Measurements from ENCODE around the gene SUCLA2. TPM values are rescaled to one million over a fixed set of nuclear protein-coding genes. Genes with fewer than 3 reads are reported as not detected.

The SUCLA2 gene
- total RNA-seq (45.7 and 46.7 TPM in 2 replicates), polyA plus RNA-seq (58.2 and 64.8 TPM in 2 replicates), polyA minus RNA-seq (ENCODE audit: low replicate concordance) (1.3 and 1.7 TPM in 2 replicates)
- polyA plus RNA-seq (2012), result 39.4 and 39.8 TPM in 2 replicates

DNA sequence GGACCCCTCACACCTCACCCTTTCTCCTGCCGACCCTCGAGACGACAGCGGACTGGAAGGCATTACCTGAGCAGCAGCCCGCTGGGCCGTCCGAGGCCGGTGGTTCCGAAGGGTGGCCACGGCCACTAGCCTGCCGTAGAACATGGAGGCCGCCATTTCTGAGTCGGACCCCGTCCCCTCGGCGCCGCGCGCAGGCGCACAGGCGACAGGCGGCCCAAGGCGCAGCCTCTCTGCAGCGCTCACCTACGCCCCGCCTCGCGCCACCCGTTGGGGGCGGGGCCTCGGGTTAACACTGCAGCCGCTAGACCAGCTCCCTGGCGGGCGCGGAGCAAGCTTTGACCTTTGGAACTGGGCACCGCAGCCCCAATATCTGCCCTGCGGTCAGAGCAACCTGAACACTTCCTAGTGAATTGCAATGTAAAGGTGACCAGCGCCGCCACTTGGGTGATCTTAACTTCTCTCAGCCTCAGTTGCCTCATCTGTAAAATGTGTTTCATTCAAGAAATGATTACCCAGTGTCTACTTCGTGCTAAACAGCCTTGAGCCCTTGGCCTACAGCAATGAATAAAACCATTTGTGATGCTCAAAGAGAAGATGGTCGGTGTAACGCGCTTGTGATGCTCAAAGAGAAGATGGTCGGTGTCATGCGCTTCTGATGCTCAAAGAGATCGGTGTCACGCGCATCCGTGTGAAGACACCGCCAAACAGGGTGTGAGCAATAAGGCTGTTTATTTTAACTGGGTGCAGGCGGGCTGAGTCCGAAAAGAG lies at the start of gene SUCLA2:
TSS of gene SUCLA2 (minus strand) at position 160 of the 768 bp plus-strand sequence. CDS start at position 156, 4 bp downstream.
- peak; percentile 79 to 87 for DNase-seq (ENCODE audit: low read depth in 2 of 2)
- H3K9ac ChIP-seq (ENCODE audit: insufficient read depth, low read length), result peak within 1 kb of the TSS; percentile 91
- H3K4me2 ChIP-seq (ENCODE audit: extremely low read depth, insufficient read depth, low read length), result peak within 1 kb of the TSS; percentile 98
- no peaks in the 10 kb centered on the region for H3K9me3 ChIP-seq (ENCODE audit: control insufficient read depth, insufficient read depth, low read depth, low read length)
- peaks cover 38% of the 10 kb centered on the region for H3K79me2 ChIP-seq (ENCODE audit: control insufficient read depth, insufficient read depth, low read length)
- peak within 1 kb of the TSS; percentile 87 to 96 (median 88) for H3K4me3 ChIP-seq (replicated peaks in 1 of 4; ENCODE audit: control extremely low read depth in 1 of 4, insufficient read depth in 1 of 4, low read depth in 3 of 4, low read length in 4 of 4)
- H3K27me3 ChIP-seq (ENCODE audit: control insufficient read depth, insufficient read depth, low read length), result no peaks in the 10 kb centered on the region
- H3K36me3 ChIP-seq (ENCODE audit: control insufficient read depth, insufficient read depth, low read length), result no peaks in the 10 kb centered on the region
- H4K20me1 ChIP-seq (ENCODE audit: control insufficient read depth, extremely low read depth, insufficient read depth, low read length), result no peaks in the 10 kb centered on the region
- peak within 1 kb of the TSS; percentile 96 for H2AFZ ChIP-seq (ENCODE audit: low read length)
- H3K4me1 ChIP-seq (ENCODE audit: control insufficient read depth, extremely low read depth, insufficient read depth, low read length), result peaks cover 3% of the 10 kb centered on the region
- peak within 1 kb of the TSS; percentile 88 for H3K27ac ChIP-seq (ENCODE audit: insufficient read depth, low read length)
- TF ChIP-seq EZH2 (IDR thresholded peaks at IDR 0.05; ENCODE audit: low read length, missing control alignments), result no peak
- TF ChIP-seq, protein P1, sequence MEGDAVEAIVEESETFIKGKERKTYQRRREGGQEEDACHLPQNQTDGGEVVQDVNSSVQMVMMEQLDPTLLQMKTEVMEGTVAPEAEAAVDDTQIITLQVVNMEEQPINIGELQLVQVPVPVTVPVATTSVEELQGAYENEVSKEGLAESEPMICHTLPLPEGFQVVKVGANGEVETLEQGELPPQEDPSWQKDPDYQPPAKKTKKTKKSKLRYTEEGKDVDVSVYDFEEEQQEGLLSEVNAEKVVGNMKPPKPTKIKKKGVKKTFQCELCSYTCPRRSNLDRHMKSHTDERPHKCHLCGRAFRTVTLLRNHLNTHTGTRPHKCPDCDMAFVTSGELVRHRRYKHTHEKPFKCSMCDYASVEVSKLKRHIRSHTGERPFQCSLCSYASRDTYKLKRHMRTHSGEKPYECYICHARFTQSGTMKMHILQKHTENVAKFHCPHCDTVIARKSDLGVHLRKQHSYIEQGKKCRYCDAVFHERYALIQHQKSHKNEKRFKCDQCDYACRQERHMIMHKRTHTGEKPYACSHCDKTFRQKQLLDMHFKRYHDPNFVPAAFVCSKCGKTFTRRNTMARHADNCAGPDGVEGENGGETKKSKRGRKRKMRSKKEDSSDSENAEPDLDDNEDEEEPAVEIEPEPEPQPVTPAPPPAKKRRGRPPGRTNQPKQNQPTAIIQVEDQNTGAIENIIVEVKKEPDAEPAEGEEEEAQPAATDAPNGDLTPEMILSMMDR (conservative IDR thresholded peaks at IDR 0.05 in 1 of 2, IDR thresholded peaks at IDR 0.05 in 1 of 2; ENCODE audit: low read depth in 1 of 2, low read length in 2 of 2), result peak in 1 of 2 donors; percentile 10

DNA sequence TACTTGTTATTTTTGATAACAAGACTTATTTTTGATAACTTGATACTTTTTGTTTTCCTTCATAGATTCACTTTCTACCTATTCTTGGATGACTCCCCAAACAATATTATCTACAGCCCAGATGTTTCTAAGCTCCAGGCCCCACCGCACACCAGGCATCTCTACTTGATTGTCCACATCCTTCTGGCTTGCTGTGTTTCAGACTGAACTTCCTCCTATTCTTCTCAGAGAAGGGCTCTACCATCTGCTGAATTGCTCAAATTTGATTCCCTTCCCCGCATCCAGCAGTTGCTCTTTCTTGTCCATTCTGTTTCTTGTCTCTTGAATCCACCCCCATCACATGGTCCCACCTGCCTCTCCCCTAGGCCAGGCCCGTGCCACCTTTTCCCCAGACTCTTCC lies 49.5 kb upstream of the SUCLA2 start:
- no peaks in the 10 kb centered on the region for H3K4me1 ChIP-seq (ENCODE audit: control insufficient read depth, extremely low read depth, insufficient read depth, low read length)
- no peak for DNase-seq (ENCODE audit: low read depth in 2 of 2)
- no peaks in the 10 kb centered on the region for H3K9me3 ChIP-seq (ENCODE audit: control insufficient read depth, insufficient read depth, low read depth, low read length)
- H3K27me3 ChIP-seq (ENCODE audit: control insufficient read depth, insufficient read depth, low read length), result no peaks in the 10 kb centered on the region
- H3K36me3 ChIP-seq (ENCODE audit: control insufficient read depth, insufficient read depth, low read length), result peaks cover 4% of the 10 kb centered on the region
- no peaks in the 10 kb centered on the region for H4K20me1 ChIP-seq (ENCODE audit: control insufficient read depth, extremely low read depth, insufficient read depth, low read length)
- H3K27ac ChIP-seq (ENCODE audit: insufficient read depth, low read length), result no peak overlapping the region
- H3K4me2 ChIP-seq (ENCODE audit: extremely low read depth, insufficient read depth, low read length), result no peak overlapping the region
- no peak for TF ChIP-seq EZH2 (IDR thresholded peaks at IDR 0.05; ENCODE audit: low read length, missing control alignments)
- TF ChIP-seq, protein P1 (conservative IDR thresholded peaks at IDR 0.05 in 1 of 2, IDR thresholded peaks at IDR 0.05 in 1 of 2; ENCODE audit: low read depth in 1 of 2, low read length in 2 of 2), result no peak
- no peaks in the 10 kb centered on the region for H3K79me2 ChIP-seq (ENCODE audit: control insufficient read depth, insufficient read depth, low read length)
- no peak overlapping the region for H2AFZ ChIP-seq (ENCODE audit: low read length)
- H3K9ac ChIP-seq (ENCODE audit: insufficient read depth, low read length), result no peak overlapping the region
- no peak overlapping the region for H3K4me3 ChIP-seq (replicated peaks in 1 of 4; ENCODE audit: control extremely low read depth in 1 of 4, insufficient read depth in 1 of 4, low read depth in 3 of 4, low read length in 4 of 4)

DNA sequence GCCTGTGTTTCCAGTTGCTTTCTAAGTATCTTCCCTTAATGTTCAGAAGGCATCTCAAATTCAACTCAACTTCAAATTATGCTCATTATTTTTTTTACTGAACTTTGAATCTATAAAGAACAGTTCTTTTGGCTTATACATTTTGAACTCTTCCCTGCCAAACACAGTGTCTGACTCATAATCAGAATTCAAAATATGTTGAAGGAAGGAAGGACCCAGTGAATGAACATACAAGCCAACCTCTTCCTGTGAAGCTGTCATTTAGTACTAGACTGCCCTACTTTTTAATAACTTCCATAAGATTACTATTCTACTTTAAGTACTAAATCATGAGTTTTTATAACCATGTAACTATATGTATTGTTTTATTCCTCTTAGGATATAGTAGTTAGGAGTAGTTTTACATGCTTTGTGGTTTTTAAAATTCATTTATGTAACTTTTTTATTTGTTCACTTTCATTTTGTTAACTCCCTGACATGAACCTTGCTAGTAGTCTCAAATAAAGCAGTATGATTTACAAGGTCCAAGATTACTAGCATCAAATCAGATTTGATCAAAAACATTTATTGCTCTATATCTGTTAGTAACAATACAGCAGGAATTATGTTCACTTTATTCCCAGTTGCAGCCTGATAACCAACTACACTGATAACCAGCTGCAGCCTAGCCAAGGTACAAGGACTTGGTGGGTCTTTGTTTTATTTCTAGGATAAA lies 42.9 kb upstream of the SUCLA2 start:
- H3K27ac ChIP-seq (ENCODE audit: insufficient read depth, low read length), result peak overlapping the region; percentile 54
- no peaks in the 10 kb centered on the region for H3K27me3 ChIP-seq (ENCODE audit: control insufficient read depth, insufficient read depth, low read length)
- H3K79me2 ChIP-seq (ENCODE audit: control insufficient read depth, insufficient read depth, low read length), result peaks cover 4% of the 10 kb centered on the region
- peak; percentile 62 to 71 for DNase-seq (ENCODE audit: low read depth in 2 of 2)
- H2AFZ ChIP-seq (ENCODE audit: low read length), result peak overlapping the region; percentile 19
- H4K20me1 ChIP-seq (ENCODE audit: control insufficient read depth, extremely low read depth, insufficient read depth, low read length), result no peaks in the 10 kb centered on the region
- H3K36me3 ChIP-seq (ENCODE audit: control insufficient read depth, insufficient read depth, low read length), result peaks cover 4% of the 10 kb centered on the region
- no peak overlapping the region for H3K4me3 ChIP-seq (replicated peaks in 1 of 4; ENCODE audit: control extremely low read depth in 1 of 4, insufficient read depth in 1 of 4, low read depth in 3 of 4, low read length in 4 of 4)
- H3K9ac ChIP-seq (ENCODE audit: insufficient read depth, low read length), result no peak overlapping the region
- H3K4me1 ChIP-seq (ENCODE audit: control insufficient read depth, extremely low read depth, insufficient read depth, low read length), result peaks cover 6% of the 10 kb centered on the region
- TF ChIP-seq, protein P1 (conservative IDR thresholded peaks at IDR 0.05 in 1 of 2, IDR thresholded peaks at IDR 0.05 in 1 of 2; ENCODE audit: low read depth in 1 of 2, low read length in 2 of 2), result no peak
- no peak for TF ChIP-seq EZH2 (IDR thresholded peaks at IDR 0.05; ENCODE audit: low read length, missing control alignments)
- H3K4me2 ChIP-seq (ENCODE audit: extremely low read depth, insufficient read depth, low read length), result peak overlapping the region; percentile 72
- H3K9me3 ChIP-seq (ENCODE audit: control insufficient read depth, insufficient read depth, low read depth, low read length), result no peaks in the 10 kb centered on the region
